Activated naive CD8-positive, alpha-beta T cell (primary cell): ENCODE results near the gene ZMIZ1.
"Not testable (repeated sequence)": the region's sequence is repeated elsewhere in the genome, so short reads cannot be mapped to it uniquely, and the experiment has no call there.

Experiments
- H3K27ac Mint-ChIP-seq: one replicate; pipeline ENCODE4 v1.8.0; 2021; ENCODE audit warnings: mixed read lengths
- H3K27me3 Mint-ChIP-seq: one replicate; pipeline ENCODE4 v1.8.0; 2021; ENCODE audit warnings: mixed read lengths
- H3K36me3 Mint-ChIP-seq: one replicate; pipeline ENCODE4 v1.8.0; 2021; ENCODE audit warnings: mixed read lengths
- H3K4me1 Mint-ChIP-seq: one replicate; pipeline ENCODE4 v1.8.0; 2021; ENCODE audit warnings: low read depth, mixed read lengths
- H3K4me3 Mint-ChIP-seq: one replicate; pipeline ENCODE4 v1.8.0; 2021; ENCODE audit warnings: mild to moderate bottlenecking, mixed read lengths
- H3K9me3 Mint-ChIP-seq: one replicate; pipeline ENCODE4 v1.8.0; 2021; ENCODE audit warnings: low read depth, mixed read lengths

The ZMIZ1 gene

GRCh38 chr10:79331226-79331625, 262.5 kb downstream of the ZMIZ1 start:
- Mint-ChIP-seq H3K27me3 (no peaks in the 10 kb centered on the region), H3K4me1 (peaks cover 33% of the 10 kb centered on the region), H3K27ac (peak overlapping the region; percentile 96), H3K4me3 (peak overlapping the region; percentile 17), H3K36me3 (no peaks in the 10 kb centered on the region), H3K9me3 (no peaks in the 10 kb centered on the region)

- Mint-ChIP-seq H3K36me3 (no peaks in the 10 kb centered on the region), H3K9me3 (no peaks in the 10 kb centered on the region), H3K4me1 (peaks cover 33% of the 10 kb centered on the region), H3K4me3 (peak overlapping the region; percentile 18), H3K27ac (peak overlapping the region; percentile 96), H3K27me3 (no peaks in the 10 kb centered on the region)
These were observed 262.9 kb downstream of the ZMIZ1 start for GRCh38 chr10:79331709-79332108.

- H3K36me3 Mint-ChIP-seq, H3K27me3 Mint-ChIP-seq, H3K9me3 Mint-ChIP-seq, H3K4me3 Mint-ChIP-seq: not testable (repeated sequence)
- Mint-ChIP-seq H3K27ac (peak overlapping the region; percentile 64), H3K4me1 (peaks cover 33% of the 10 kb centered on the region)
These were observed 264.0 kb downstream of the ZMIZ1 start for GRCh38 chr10:79332610-79333315.

- peaks cover 33% of the 10 kb centered on the region for H3K4me1 Mint-ChIP-seq
These were observed 264.7 kb downstream of the ZMIZ1 start for GRCh38 chr10:79333513-79333912.

GRCh38 chr10:79334573-79334972, 265.8 kb downstream of the ZMIZ1 start:
- Mint-ChIP-seq H3K27ac (peak overlapping the region; percentile 48), H3K36me3 (no peaks in the 10 kb centered on the region), H3K27me3 (no peaks in the 10 kb centered on the region), H3K9me3 (no peaks in the 10 kb centered on the region), H3K4me1 (peaks cover 31% of the 10 kb centered on the region), H3K4me3 (no peak overlapping the region)

More at GRCh38 chr10:79333513-79333912, 264.7 kb downstream of the ZMIZ1 start:
- Mint-ChIP-seq H3K27me3 (no peaks in the 10 kb centered on the region), H3K36me3 (no peaks in the 10 kb centered on the region), H3K4me3 (no peak overlapping the region), H3K27ac (peak overlapping the region; percentile 64), H3K9me3 (no peaks in the 10 kb centered on the region)

- H3K4me1 Mint-ChIP-seq: peaks cover 30% of the 10 kb centered on the region
- no peaks in the 10 kb centered on the region for H3K27me3 Mint-ChIP-seq
- H3K36me3 Mint-ChIP-seq: no peaks in the 10 kb centered on the region
- peak overlapping the region; percentile 22 for H3K27ac Mint-ChIP-seq
- no peak overlapping the region for H3K4me3 Mint-ChIP-seq
- H3K9me3 Mint-ChIP-seq: no peaks in the 10 kb centered on the region
These were observed 266.3 kb downstream of the ZMIZ1 start for GRCh38 chr10:79335094-79335469.

- Mint-ChIP-seq H3K27me3 (no peaks in the 10 kb centered on the region), H3K9me3 (no peaks in the 10 kb centered on the region), H3K36me3 (no peaks in the 10 kb centered on the region), H3K4me1 (peaks cover 27% of the 10 kb centered on the region), H3K4me3 (no peak overlapping the region), H3K27ac (peak overlapping the region; percentile 34)
These were observed 266.9 kb downstream of the ZMIZ1 start for GRCh38 chr10:79335470-79336235.

GRCh38 chr10:79336276-79336675, 267.5 kb downstream of the ZMIZ1 start:
- Mint-ChIP-seq H3K4me1 (peaks cover 23% of the 10 kb centered on the region), H3K9me3 (no peaks in the 10 kb centered on the region), H3K27ac (no peak overlapping the region), H3K36me3 (no peaks in the 10 kb centered on the region), H3K27me3 (no peaks in the 10 kb centered on the region), H3K4me3 (no peak overlapping the region)

GRCh38 chr10:79336739-79337138, 268.0 kb downstream of the ZMIZ1 start:
- H3K4me1 Mint-ChIP-seq: peaks cover 20% of the 10 kb centered on the region
- no peaks in the 10 kb centered on the region for H3K36me3 Mint-ChIP-seq
- H3K9me3 Mint-ChIP-seq: no peaks in the 10 kb centered on the region
- no peak overlapping the region for H3K4me3 Mint-ChIP-seq
- no peak overlapping the region for H3K27ac Mint-ChIP-seq
- H3K27me3 Mint-ChIP-seq: no peaks in the 10 kb centered on the region

GRCh38 chr10:79337783-79338469, 269.2 kb downstream of the ZMIZ1 start:
- H3K36me3 Mint-ChIP-seq, H3K27ac Mint-ChIP-seq, H3K4me3 Mint-ChIP-seq, H3K27me3 Mint-ChIP-seq, H3K9me3 Mint-ChIP-seq: not testable (repeated sequence)
- H3K4me1 Mint-ChIP-seq: peaks cover 15% of the 10 kb centered on the region

- no peaks in the 10 kb centered on the region for H3K27me3 Mint-ChIP-seq
- H3K4me1 Mint-ChIP-seq: peaks cover 5% of the 10 kb centered on the region
- H3K27ac Mint-ChIP-seq: no peak overlapping the region
- no peaks in the 10 kb centered on the region for H3K36me3 Mint-ChIP-seq
- H3K4me3 Mint-ChIP-seq: no peak overlapping the region
- H3K9me3 Mint-ChIP-seq: no peaks in the 10 kb centered on the region
These were observed 270.5 kb downstream of the ZMIZ1 start for GRCh38 chr10:79339266-79339665.

- no peak overlapping the region for H3K4me3 Mint-ChIP-seq
These were observed 272.0 kb downstream of the ZMIZ1 start for GRCh38 chr10:79340646-79341244.

GRCh38 chr10:79342295-79342761, 273.6 kb downstream of the ZMIZ1 start:
- H3K4me1 Mint-ChIP-seq: peaks cover 6% of the 10 kb centered on the region
- H3K27me3 Mint-ChIP-seq: no peaks in the 10 kb centered on the region
- H3K36me3 Mint-ChIP-seq: no peaks in the 10 kb centered on the region
- no peak overlapping the region for H3K27ac Mint-ChIP-seq
- H3K4me3 Mint-ChIP-seq: no peak overlapping the region
- no peaks in the 10 kb centered on the region for H3K9me3 Mint-ChIP-seq

More at GRCh38 chr10:79340646-79341244, 272.0 kb downstream of the ZMIZ1 start:
- no peaks in the 10 kb centered on the region for H3K9me3 Mint-ChIP-seq
- H3K4me1 Mint-ChIP-seq: no peaks in the 10 kb centered on the region
- peak overlapping the region; percentile 41 for H3K27ac Mint-ChIP-seq
- H3K27me3 Mint-ChIP-seq: no peaks in the 10 kb centered on the region
- H3K36me3 Mint-ChIP-seq: no peaks in the 10 kb centered on the region

GRCh38 chr10:79342811-79343561, 274.2 kb downstream of the ZMIZ1 start:
- H3K27ac Mint-ChIP-seq: no peak overlapping the region
- no peak overlapping the region for H3K4me3 Mint-ChIP-seq
- no peaks in the 10 kb centered on the region for H3K27me3 Mint-ChIP-seq
- H3K4me1 Mint-ChIP-seq: peaks cover 6% of the 10 kb centered on the region
- H3K36me3 Mint-ChIP-seq: no peaks in the 10 kb centered on the region
- H3K9me3 Mint-ChIP-seq: no peaks in the 10 kb centered on the region
